Measurements from ENCODE around the gene PRDM12. TPM values are rescaled to one million over a fixed set of nuclear protein-coding genes. Genes with fewer than 3 reads are reported as not detected.

The PRDM12 gene
- total RNA-seq, 1 experiment from 2014 or later = not detected

DNA sequence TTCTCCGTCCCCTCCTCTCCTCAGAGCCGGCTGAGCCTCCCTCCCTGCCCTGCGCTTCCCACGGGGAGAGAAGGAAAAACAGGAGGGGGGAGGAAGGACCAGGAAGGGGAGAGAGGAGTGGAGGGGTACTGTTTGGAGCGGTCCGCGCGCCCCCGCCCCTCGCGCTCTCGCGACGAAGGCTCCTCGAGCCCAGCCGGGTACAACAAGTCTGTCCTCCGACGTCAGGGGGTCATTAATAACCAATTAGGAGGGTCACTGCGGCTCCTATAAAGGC, 480 bp upstream of the PRDM12 start:
- no peaks in the 10 kb centered on the region for H3K79me2 ChIP-seq (ENCODE audit: insufficient read depth, low read length)
- no peak overlapping the region for H2AFZ ChIP-seq (ENCODE audit: low read length)
- peak overlapping the region; percentile 26 to 83 for H3K4me3 Mint-ChIP-seq
- no peak overlapping the region for H3T11ph ChIP-seq (ENCODE audit: low read length)
- no peak overlapping the region for H3K27ac Mint-ChIP-seq
- H3K4me1 ChIP-seq (ENCODE audit: insufficient read depth, low read length) = no peaks in the 10 kb centered on the region; the same call in 1 of the 2 replicates
- no peak overlapping the region for H4K5ac ChIP-seq (ENCODE audit: insufficient read length, low read depth, low read length)
- no peak overlapping the region for H3K9ac ChIP-seq (ENCODE audit: extremely low read depth, insufficient read length, low read length)
- no peaks in the 10 kb centered on the region for H3K9me3 ChIP-seq (ENCODE audit: control insufficient read depth, low read depth, low read length)
- DNase-seq = no peak
- H3K27ac ChIP-seq (ENCODE audit: insufficient read length, low read depth, low read length) = no peak overlapping the region
- H3K56ac ChIP-seq (ENCODE audit: insufficient read length, low read depth, low read length) = no peak overlapping the region
- H4K8ac ChIP-seq (replicated peaks; ENCODE audit: insufficient read length, low read depth, low read length) = no peak overlapping the region
- peaks cover 18% of the 10 kb centered on the region for H3K23me2 ChIP-seq (ENCODE audit: insufficient read length, low read depth, low read length, poor library complexity, severe bottlenecking)
- peaks cover 0 to 1% (median 1%) of the 10 kb centered on the region in 3 experiments; a peak in 3 of 7 replicates for H3K36me3 Mint-ChIP-seq (ENCODE audit: insufficient read depth in 1 of 3, low read depth in 3 of 3)
- no CpG with 5 or more reads among the region's 19 CpGs for WGBS (ENCODE audit: extremely low coverage, insufficient read length, low lambda C conversion rate)
- peaks cover 100% of the 10 kb centered on the region for H3K27me3 Mint-ChIP-seq (ENCODE audit: low read depth)
- no peaks in the 10 kb centered on the region for H4K20me1 ChIP-seq (ENCODE audit: control insufficient read depth, insufficient read depth, insufficient read length)
- H3K4me1 Mint-ChIP-seq = peaks cover 11 to 36% of the 10 kb centered on the region in 2 experiments
- H3K9me3 Mint-ChIP-seq = peaks cover 0 to 3% of the 10 kb centered on the region in 2 experiments; a peak in 3 of 5 replicates
- peaks cover 90% of the 10 kb centered on the region for H3K27me3 ChIP-seq (ENCODE audit: insufficient read depth, low read length)
- H2BK5ac ChIP-seq (ENCODE audit: insufficient read length, low read length) = no peak overlapping the region
- H3K23ac ChIP-seq (ENCODE audit: insufficient read length, low read depth, low read length) = no peak overlapping the region
- H2BK15ac ChIP-seq (ENCODE audit: low read depth, low read length) = no peak overlapping the region
- peak overlapping the region; percentile 44 for H3K4me2 ChIP-seq (ENCODE audit: insufficient read depth, insufficient read length, low read length)
- H4K91ac ChIP-seq (ENCODE audit: insufficient read length, low read depth, low read length) = no peak overlapping the region
- no peak overlapping the region for H3K4ac ChIP-seq (ENCODE audit: low read depth, low read length)
- H3K18ac ChIP-seq (ENCODE audit: insufficient read length, low read depth, low read length) = no peak overlapping the region
- H2AK5ac ChIP-seq (ENCODE audit: insufficient read length, low read length) = no peak overlapping the region
- H3K14ac ChIP-seq (ENCODE audit: insufficient read depth, low read length) = no peak overlapping the region
- no peak overlapping the region for H2BK120ac ChIP-seq (ENCODE audit: low read depth, low read length, poor library complexity, severe bottlenecking)
- H2BK20ac ChIP-seq (ENCODE audit: low read depth, low read length, poor library complexity, severe bottlenecking) = no peak overlapping the region
- H2BK12ac ChIP-seq (ENCODE audit: insufficient read length, low read depth, low read length) = no peak overlapping the region
- TF ChIP-seq, protein P1, sequence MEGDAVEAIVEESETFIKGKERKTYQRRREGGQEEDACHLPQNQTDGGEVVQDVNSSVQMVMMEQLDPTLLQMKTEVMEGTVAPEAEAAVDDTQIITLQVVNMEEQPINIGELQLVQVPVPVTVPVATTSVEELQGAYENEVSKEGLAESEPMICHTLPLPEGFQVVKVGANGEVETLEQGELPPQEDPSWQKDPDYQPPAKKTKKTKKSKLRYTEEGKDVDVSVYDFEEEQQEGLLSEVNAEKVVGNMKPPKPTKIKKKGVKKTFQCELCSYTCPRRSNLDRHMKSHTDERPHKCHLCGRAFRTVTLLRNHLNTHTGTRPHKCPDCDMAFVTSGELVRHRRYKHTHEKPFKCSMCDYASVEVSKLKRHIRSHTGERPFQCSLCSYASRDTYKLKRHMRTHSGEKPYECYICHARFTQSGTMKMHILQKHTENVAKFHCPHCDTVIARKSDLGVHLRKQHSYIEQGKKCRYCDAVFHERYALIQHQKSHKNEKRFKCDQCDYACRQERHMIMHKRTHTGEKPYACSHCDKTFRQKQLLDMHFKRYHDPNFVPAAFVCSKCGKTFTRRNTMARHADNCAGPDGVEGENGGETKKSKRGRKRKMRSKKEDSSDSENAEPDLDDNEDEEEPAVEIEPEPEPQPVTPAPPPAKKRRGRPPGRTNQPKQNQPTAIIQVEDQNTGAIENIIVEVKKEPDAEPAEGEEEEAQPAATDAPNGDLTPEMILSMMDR (conservative IDR thresholded peaks at IDR 0.05) = no peak
- no peaks in the 10 kb centered on the region for H3K79me1 ChIP-seq (ENCODE audit: insufficient read depth, low read depth, low read length, poor library complexity, severe bottlenecking)
